HG03175 (cell line): Measurements from ENCODE around the gene UNC5CL.

ENCODE experiments used
- ATAC-seq: cut with Tn5 transposase; IDR thresholded peaks from one replicate; pipeline ENCODE4 v1.9.1; 2021; ENCODE audit warnings: mild to moderate bottlenecking, moderate library complexity; ENCODE audit not compliant: unreplicated experiment

Gene UNC5CL

GRCh38 chr6:41063884-41064285 lies 24.9 kb upstream of the UNC5CL start:
- ATAC-seq = no peak

- no peak for ATAC-seq
These were observed 23.0 kb upstream of the UNC5CL start for GRCh38 chr6:41062056-41062455.

- no peak for ATAC-seq
These were observed 22.2 kb upstream of the UNC5CL start for GRCh38 chr6:41061196-41061726.

DNA sequence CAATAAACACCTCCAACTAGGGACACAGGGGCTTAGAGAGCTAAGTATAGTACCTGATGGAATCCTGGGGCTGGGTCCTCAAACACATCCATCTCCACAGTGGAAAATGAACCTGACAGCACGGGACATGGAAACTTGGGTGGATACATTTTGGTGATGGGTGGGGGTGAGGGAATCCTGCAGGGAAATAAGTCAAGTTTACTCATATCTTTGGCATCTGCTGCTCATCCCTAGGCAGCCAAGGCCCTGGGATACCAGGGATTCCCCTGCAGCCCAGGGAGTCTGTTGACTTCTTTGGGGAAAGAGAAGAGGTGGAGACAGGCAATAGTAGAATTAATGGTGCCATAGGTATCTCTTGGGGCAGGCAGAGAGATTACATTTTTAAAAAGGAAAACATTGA lies 20.5 kb upstream of the UNC5CL start:
- ATAC-seq = no peak

GRCh38 chr6:41058783-41059181 lies 19.8 kb upstream of the UNC5CL start:
- ATAC-seq = no peak

DNA sequence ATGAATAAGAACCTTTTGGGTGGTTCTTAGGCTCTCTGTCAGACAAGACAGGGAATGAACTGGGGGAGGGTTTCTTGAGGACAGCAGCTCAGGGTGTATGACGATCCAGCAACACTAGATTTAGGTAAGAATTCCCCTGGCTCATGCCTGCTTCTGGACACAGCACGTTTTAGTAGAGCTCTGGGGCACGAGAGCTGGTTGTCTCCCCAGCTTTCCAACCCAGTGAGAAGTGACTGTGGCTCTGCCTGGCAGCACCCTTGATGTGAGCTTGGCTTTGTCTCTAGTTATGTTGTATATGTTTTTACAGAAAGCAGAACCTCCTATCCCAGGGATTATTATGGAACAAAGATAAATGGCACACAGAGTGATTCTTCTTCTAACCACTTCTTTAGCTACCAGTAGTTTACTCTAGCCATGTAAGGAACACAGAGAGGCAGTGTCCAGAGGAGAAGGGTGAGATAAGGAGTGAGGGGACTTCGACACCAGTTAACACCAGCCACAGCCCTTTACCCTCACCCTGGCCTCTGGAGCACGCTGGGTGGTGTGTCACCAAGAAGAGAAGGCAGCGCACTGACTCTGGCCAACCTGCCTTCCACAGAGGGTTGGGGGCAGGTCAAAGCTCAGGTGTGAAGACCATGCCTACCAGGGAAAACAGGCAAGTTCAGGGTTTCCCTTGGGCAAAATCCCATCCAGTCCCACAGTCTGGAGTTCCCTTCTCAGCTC lies 17.9 kb upstream of the UNC5CL start:
- ATAC-seq = no peak

DNA sequence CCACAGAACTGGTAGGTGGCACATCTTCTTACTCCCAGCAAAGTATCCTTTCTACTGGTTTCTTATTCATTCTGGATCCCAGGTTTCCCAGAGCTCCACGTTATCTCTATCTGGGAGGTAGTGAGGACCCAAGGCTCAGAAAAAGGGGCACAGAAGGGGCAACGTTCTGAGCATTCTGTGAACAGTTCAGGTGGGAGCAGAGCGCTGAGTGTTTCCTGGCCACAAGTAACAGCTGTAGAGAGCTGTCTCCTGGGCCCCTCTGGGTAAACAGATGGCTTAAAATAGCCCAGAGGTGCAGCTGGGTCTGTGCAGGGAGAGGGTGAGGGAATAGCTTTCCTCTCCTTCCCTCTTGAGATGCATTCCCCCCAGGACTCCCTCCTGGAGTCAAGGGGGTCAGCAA lies 16.1 kb upstream of the UNC5CL start:
- no peak for ATAC-seq

GRCh38 chr6:41054511-41054910 lies 15.5 kb upstream of the UNC5CL start:
- no peak for ATAC-seq

- ATAC-seq = no peak
These were observed 14.0 kb upstream of the UNC5CL start, which contains the start of gene APOBEC2 for GRCh38 chr6:41053041-41053440. Gene APOBEC2 (plus strand): TSS chr6:41053202. CDS start chr6:41053348, 146 bp downstream.

GRCh38 chr6:41051873-41052272 lies 12.9 kb upstream of the UNC5CL start:
- peak; percentile 46 for ATAC-seq

DNA sequence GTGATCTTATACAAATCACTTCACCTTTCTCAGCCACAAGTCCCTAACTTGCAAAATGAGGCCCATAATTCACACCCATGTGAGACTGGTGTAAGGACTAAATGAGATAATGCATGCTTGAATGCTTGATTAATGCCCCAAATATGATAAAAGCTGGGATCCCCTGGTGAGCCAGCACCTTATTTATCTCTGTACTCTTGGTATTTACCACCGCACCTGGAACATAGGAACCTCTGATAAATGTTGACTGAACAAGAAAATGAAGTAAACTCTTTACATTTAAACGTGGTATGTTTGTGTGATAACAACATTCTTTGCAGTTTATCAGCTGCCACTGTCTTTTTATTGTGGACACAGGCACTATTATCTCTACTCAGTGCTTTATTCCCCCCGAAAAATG lies 11.5 kb upstream of the UNC5CL start:
- ATAC-seq = no peak

DNA sequence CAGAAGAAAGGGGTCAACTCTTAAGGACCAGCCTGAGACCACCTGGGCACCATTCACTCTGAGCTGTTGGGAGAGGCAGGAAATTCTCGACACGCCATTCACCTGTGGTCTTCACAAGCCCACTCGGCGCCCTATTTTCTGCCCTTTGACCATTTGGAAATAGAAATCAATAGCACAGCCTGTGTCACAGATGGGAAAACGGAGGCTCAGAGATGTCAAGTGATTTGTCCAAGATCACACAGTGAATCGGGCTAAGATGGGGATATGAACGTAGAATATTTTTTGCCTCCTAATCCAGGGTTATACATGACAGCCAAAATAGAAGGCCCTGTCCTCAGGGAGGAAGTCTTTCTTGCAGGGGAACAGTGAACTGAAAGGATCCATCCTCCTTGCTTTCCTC lies 10.9 kb upstream of the UNC5CL start:
- ATAC-seq = no peak

DNA sequence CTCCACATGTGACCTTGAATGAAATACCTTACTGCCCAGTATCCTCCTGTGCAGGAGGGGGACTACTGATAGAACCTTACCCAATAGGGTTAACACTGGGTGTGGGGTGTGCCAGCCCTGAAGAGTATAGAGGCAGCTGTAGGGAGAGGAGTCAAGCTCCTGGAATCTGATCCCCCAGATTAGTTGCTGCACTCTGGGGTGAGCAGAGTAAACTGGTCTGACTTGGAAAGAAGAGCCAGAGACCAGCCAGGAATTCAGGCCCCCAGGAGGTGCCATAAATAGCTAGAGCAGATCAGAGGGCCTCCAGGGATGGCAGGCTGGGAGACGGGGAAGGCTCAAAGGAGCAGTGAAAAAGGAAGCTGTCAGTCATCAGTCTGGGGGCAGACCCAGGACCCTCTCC lies 10.5 kb upstream of the UNC5CL start:
- no peak for ATAC-seq

- no peak for ATAC-seq
These were observed 9.0 kb upstream of the UNC5CL start for GRCh38 chr6:41047745-41048732.

DNA sequence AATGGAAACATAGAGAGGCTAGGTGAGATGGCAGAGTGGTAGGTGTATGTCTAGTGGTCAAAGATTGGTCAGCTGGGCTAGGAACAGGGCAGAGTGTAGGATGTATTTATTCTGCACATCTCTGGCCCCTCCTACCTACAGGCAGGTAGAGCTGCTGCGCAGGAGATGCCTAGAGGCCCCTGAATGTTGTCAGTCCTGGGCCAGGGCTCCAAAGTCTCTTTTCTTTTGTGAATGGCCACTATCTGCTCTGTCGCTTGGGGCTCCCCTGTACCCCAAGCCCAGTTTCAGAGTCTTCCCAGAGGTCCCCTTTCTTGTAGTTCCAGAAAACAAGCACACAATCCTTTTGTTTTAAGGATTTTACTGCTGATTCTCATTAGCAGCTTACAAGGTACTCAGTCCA lies 8.3 kb upstream of the UNC5CL start:
- ATAC-seq = no peak

- no peak for ATAC-seq
These were observed 7.1 kb upstream of the UNC5CL start for GRCh38 chr6:41046084-41046483.

DNA sequence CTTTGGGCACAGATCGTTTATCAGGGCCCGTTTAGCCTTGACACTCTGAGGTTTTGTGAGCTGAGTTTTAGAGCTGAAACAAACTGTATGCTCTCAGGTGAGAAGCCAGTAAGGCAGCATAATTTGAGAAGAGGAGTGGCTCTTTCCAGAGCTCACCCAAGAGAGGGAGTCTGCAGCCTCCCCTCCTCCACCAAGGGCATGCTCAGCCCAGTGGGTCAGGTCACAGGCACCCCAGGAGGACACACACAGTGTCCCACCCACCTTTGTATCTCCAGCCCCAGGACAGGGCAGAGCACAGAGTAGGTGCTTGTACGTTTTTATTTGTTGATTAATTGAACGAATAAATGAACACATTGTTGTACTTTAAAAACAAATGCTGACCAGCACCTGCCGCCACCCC lies 6.6 kb upstream of the UNC5CL start:
- ATAC-seq = no peak

- ATAC-seq = no peak
These were observed 4.1 kb upstream of the UNC5CL start for GRCh38 chr6:41043151-41043550.

- no peak for ATAC-seq
These were observed 3.4 kb upstream of the UNC5CL start, which contains the start of gene TSPO2 for GRCh38 chr6:41042226-41043055. Gene TSPO2 (plus strand): TSS chr6:41042467. CDS start chr6:41042986, 519 bp downstream.

DNA sequence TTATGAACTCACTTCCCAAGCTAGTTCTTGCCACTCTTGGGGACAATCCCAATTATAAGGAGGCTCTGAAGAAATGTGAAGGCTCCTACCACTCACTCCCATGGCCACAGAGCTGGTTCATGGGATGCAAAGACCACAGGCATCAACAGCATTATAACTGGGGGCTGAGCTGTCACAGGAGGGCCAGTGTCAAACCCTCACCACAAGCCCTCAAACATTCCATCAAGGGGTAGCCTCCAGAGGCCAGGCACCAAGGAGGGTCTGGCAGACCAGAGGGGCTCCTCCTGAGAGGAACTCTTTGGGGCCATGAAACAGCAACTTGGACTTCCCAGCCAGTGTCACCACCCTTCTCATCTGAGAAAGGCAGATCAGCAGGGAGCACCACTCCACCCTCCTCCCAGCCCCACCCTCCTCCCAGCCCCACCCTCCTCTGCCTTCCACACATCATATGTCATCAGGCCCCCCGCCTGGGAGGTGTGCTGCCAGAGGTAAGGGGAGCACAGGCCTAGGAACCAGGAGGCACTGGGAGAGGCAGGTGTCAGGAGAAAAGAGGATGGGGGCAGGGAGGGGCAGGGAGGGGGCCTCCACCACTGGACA lies 2.0 kb upstream of the UNC5CL start:
- peak; percentile 14 for ATAC-seq
